Measurements from ENCODE around the gene LRRC8E. TPM values are rescaled to one million over a fixed set of nuclear protein-coding genes. Genes with fewer than 3 reads are reported as not detected.

LRRC8E gene
- total and polyA plus RNA-seq, 9 donors, result 0.13 to 0.82 (median 0.30) TPM; not detected in 1

DNA sequence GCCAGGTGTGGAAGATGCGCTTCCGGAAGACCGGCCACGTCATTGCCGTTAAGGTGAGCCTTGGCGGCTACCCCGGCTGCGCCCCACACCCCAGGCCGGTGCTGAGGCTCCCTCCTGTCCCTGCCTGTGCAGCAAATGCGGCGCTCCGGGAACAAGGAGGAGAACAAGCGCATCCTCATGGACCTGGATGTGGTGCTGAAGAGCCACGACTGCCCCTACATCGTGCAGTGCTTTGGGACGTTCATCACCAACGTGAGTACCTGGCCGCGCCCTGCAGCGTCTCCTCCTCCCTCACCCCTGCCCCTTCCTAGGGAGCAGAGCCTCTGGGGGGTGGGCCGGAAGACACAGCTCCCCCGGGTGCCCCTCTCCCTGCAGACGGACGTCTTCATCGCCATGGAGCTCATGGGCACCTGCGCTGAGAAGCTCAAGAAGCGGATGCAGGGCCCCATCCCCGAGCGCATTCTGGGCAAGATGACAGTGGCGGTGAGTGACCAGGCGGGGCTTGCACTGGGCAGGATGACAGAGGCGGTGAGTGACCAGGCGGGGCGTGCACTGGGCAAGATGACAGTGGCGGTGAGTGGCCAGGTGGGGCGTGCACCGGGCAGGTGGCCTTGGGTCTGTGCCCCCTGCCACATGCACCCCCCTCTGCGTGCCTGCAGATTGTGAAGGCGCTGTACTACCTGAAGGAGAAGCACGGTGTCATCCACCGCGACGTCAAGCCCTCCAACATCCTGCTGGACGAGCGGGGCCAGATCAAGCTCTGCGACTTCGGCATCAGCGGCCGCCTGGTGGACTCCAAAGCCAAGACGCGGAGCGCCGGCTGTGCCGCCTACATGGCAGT lies 22.2 kb downstream of the LRRC8E start:
- Histone ChIP-seq H3K27ac (ENCODE audit: low read length) (no peak overlapping the region), H3K9me3 (replicated peaks; ENCODE audit: control insufficient read depth, low read depth, low read length) (no peaks in the 10 kb centered on the region), H3K27me3 (ENCODE audit: control insufficient read depth, insufficient read depth, low read length) (peaks cover 21% of the 10 kb centered on the region), H3K4me3 (ENCODE audit: low read length) (no peak overlapping the region), H3K36me3 (ENCODE audit: control insufficient read depth, insufficient read depth, low read length) (peaks cover 50% of the 10 kb centered on the region), H3K4me1 (ENCODE audit: control insufficient read depth, insufficient read depth, low read length) (peaks cover 7% of the 10 kb centered on the region)
- WGBS (ENCODE audit: insufficient coverage), result 90% methylated on average over 41 of the region's 54 CpGs
- DNase-seq, result no peak

DNA sequence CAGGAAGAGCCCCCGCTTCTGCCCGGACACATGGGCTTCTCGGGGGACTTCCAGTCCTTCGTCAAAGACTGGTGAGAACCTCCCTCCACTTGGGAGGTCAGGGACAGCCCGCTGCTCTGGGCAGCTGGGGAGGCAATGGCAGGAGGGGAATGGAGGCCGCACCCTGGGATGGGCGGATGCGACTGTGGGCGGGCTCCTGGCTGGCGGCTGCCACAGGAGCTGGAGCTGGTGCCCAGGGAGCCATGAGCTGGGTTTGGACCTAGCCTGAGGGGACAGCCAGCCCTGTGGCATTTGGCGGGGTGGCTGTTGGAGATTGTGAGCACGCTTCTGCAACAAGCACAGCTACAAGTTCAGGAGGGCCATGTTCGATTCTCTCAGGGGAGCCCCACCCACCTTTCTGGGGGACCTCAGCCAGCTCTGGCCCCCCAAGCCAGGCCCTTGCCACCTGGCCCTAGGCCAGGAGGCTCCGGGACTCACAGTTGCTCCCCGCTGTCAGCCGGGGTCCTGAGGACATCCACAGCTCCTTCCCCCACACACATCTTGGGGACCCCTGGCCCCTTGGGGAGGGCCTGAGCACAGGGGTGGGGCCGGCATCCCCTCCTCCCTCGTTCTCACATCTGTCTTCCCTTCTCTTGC lies 23.3 kb downstream of the LRRC8E start:
- Histone ChIP-seq H3K4me1 (ENCODE audit: control insufficient read depth, insufficient read depth, low read length) (peaks cover 14% of the 10 kb centered on the region), H3K9me3 (replicated peaks; ENCODE audit: control insufficient read depth, low read depth, low read length) (no peaks in the 10 kb centered on the region), H3K27ac (ENCODE audit: low read length) (no peak overlapping the region), H3K27me3 (ENCODE audit: control insufficient read depth, insufficient read depth, low read length) (peaks cover 32% of the 10 kb centered on the region), H3K36me3 (ENCODE audit: control insufficient read depth, insufficient read depth, low read length) (peaks cover 42% of the 10 kb centered on the region), H3K4me3 (ENCODE audit: low read length) (no peak overlapping the region)
- no peak for DNase-seq
- 93% methylated on average over 13 of the region's 18 CpGs for WGBS (ENCODE audit: insufficient coverage)

DNA sequence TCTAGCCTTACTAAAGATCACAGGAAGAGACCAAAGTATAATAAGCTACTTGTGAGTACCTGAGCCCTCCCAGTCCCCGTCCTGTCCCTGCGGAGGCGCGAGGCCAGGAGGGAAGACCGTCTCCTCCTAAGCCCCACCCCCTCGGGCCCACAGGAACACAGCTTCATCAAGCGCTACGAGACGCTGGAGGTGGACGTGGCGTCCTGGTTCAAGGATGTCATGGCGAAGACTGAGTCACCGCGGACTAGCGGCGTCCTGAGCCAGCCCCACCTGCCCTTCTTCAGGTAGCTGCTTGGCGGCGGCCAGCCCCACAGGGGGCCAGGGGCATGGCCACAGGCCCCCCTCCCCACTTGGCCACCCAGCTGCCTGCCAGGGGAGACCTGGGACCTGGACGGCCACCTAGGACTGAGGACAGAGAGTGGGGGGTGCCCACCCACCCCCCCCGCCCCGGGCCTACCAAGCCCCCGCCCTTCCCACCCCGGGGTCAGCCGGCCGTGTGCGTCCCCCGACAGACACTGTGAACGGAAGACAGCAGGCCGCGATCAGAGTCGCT lies 23.9 kb downstream of the LRRC8E start:
- H3K27me3 ChIP-seq (ENCODE audit: control insufficient read depth, insufficient read depth, low read length), result peaks cover 38% of the 10 kb centered on the region
- no peak overlapping the region for H3K4me3 ChIP-seq (ENCODE audit: low read length)
- peaks cover 18% of the 10 kb centered on the region for H3K4me1 ChIP-seq (ENCODE audit: control insufficient read depth, insufficient read depth, low read length)
- no peak for DNase-seq
- no peak overlapping the region for H3K27ac ChIP-seq (ENCODE audit: low read length)
- no peaks in the 10 kb centered on the region for H3K9me3 ChIP-seq (replicated peaks; ENCODE audit: control insufficient read depth, low read depth, low read length)
- 82% methylated on average over 27 of the region's 31 CpGs for WGBS (ENCODE audit: insufficient coverage)
- H3K36me3 ChIP-seq (ENCODE audit: control insufficient read depth, insufficient read depth, low read length), result peaks cover 42% of the 10 kb centered on the region

DNA sequence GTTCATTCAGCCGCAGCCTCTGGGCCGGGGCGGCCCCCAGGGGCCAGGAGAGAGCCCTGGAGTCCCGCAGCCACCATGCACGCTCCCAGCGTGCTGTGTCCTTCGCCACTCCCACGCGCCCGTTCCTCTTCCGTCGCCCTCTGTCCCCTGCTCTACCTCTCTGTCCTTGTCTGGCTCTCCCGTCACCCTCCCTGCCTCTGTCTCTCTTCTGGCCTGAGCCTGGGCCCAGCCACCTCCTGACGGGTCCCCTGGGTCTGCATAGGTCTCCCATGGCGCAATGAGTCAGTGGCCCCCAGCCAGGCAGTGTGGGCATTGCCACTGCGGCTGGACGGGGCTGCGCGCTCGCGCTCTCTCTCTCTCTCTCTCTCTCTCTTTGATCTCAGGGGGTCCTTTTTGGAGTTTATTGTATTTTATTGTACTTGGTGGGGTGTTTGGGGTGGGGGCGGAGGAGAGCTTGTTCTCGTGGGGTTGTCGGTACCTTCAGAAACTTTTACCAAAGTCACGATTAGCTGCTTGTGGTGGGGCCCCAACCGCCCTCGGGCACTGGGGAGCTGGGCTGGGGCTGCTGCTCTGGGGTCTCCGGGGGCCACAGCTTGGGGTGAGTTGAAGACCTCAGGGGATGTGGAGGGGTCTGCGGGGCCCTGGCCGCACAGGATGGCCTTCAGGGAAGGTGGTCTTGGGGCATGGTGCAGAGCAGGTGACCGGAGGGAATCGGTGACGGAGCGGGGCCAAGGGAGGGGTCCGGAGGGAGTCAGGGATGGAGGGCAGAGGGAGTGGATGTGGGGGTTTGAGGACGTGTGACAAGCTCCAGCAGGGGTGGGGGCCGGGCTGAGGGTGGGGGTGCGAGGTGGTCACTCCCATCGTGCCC lies 24.6 kb downstream of the LRRC8E start:
- Histone ChIP-seq H3K36me3 (ENCODE audit: control insufficient read depth, insufficient read depth, low read length) (peaks cover 42% of the 10 kb centered on the region), H3K9me3 (replicated peaks; ENCODE audit: control insufficient read depth, low read depth, low read length) (no peaks in the 10 kb centered on the region), H3K27me3 (ENCODE audit: control insufficient read depth, insufficient read depth, low read length) (peaks cover 45% of the 10 kb centered on the region), H3K4me3 (ENCODE audit: low read length) (no peak overlapping the region), H3K4me1 (ENCODE audit: control insufficient read depth, insufficient read depth, low read length) (peaks cover 20% of the 10 kb centered on the region), H3K27ac (ENCODE audit: low read length) (no peak overlapping the region)
- DNase-seq, result peak; percentile 8
- 92% methylated on average over 22 of the region's 39 CpGs for WGBS (ENCODE audit: insufficient coverage)

DNA sequence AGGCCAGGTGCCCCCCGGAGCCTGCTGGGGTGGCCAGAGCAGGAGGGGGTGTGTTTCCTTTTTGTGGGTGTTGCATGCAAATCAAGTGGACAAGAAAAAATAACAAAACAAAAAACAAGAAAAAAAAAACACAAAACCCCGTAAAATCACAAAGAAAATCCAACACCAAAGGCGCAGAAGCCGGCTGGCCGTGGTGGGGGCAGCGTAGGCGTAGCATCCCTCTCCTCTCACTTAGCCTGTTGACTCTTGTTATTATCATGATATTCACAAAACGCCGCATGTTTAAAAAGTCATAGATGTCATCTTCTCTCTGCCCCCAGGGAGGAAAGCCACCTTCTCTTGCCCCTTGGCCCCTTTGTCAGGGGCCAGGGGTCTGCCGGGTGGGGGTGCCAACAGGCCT lies 25.3 kb downstream of the LRRC8E start:
- no peak overlapping the region for H3K27ac ChIP-seq (ENCODE audit: low read length)
- H3K36me3 ChIP-seq (ENCODE audit: control insufficient read depth, insufficient read depth, low read length), result peaks cover 36% of the 10 kb centered on the region
- WGBS (ENCODE audit: insufficient coverage), result 83% methylated on average over 5 of the region's 10 CpGs

DNA sequence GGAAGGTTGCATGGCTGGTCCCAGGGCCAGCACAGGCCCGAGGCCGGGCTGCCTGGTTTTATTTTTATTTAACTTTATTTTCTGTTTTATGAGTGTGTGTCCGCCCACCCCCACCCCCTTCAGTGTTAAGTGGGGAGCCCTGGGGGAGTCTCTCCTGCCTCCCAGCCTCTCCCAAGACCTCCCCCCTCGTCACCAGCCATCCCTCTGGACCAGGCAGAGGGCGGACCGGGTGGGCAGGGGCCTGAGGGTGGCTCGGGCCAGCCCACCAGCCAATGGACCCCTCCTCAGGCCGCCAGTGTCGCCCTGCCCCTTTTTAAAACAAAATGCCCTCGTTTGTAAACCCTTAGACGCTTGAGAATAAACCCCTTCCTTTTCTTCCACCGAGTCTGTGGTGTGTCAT lies 25.8 kb downstream of the LRRC8E start:
- DNase-seq, result peak; percentile 11
- Histone ChIP-seq H3K27me3 (ENCODE audit: control insufficient read depth, insufficient read depth, low read length) (peaks cover 57% of the 10 kb centered on the region), H3K36me3 (ENCODE audit: control insufficient read depth, insufficient read depth, low read length) (peaks cover 33% of the 10 kb centered on the region), H3K4me1 (ENCODE audit: control insufficient read depth, insufficient read depth, low read length) (peaks cover 25% of the 10 kb centered on the region), H3K27ac (ENCODE audit: low read length) (no peak overlapping the region), H3K9me3 (replicated peaks; ENCODE audit: control insufficient read depth, low read depth, low read length) (no peaks in the 10 kb centered on the region), H3K4me3 (ENCODE audit: low read length) (no peak overlapping the region)
- WGBS (ENCODE audit: insufficient coverage), result 77% methylated on average over 6 of the region's 12 CpGs

More for the DNA sequence above, 25.3 kb downstream of the LRRC8E start:
- Histone ChIP-seq H3K9me3 (replicated peaks; ENCODE audit: control insufficient read depth, low read depth, low read length) (no peaks in the 10 kb centered on the region), H3K4me1 (ENCODE audit: control insufficient read depth, insufficient read depth, low read length) (peaks cover 21% of the 10 kb centered on the region), H3K27me3 (ENCODE audit: control insufficient read depth, insufficient read depth, low read length) (peaks cover 52% of the 10 kb centered on the region), H3K4me3 (ENCODE audit: low read length) (no peak overlapping the region)
- DNase-seq, result peak; percentile 5

DNA sequence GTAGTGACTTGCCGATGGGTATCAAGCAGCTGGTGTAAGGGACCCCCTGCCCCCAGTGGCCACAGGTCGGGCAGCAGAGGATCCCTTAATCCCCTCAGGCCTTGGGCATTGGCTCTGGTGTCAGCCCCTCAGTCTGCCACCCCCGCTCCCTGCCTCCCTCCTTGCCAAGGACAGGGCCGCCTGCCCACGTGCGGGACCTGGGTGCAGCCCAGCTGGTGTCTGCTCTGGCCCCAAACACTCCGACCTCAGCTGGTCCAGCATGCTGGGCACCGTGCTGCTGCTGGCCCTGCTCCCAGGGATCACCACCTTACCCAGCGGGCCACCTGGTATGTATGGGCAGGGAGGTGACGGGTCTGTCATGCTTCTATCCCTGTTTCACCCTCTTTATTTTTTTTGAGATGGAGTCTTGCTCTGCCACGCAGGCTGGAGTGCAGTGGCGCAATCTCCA lies 26.3 kb downstream of the LRRC8E start, which contains the start of gene TGFBR3L:
Gene TGFBR3L (plus strand): TSS at position 233 of the 448 bp plus-strand sequence.
- no peak within 1 kb of the TSS for H3K27ac ChIP-seq (ENCODE audit: low read length)
- peak; percentile 21 for DNase-seq
- 73% methylated on average over 9 of the region's 12 CpGs for WGBS (ENCODE audit: insufficient coverage)
- no peak within 1 kb of the TSS for H3K4me3 ChIP-seq (ENCODE audit: low read length)
- peaks cover 31% of the 10 kb centered on the region for H3K4me1 ChIP-seq (ENCODE audit: control insufficient read depth, insufficient read depth, low read length)
- peaks cover 62% of the 10 kb centered on the region for H3K27me3 ChIP-seq (ENCODE audit: control insufficient read depth, insufficient read depth, low read length)
- H3K36me3 ChIP-seq (ENCODE audit: control insufficient read depth, insufficient read depth, low read length), result peaks cover 33% of the 10 kb centered on the region
- H3K9me3 ChIP-seq (replicated peaks; ENCODE audit: control insufficient read depth, low read depth, low read length), result no peaks in the 10 kb centered on the region

DNA sequence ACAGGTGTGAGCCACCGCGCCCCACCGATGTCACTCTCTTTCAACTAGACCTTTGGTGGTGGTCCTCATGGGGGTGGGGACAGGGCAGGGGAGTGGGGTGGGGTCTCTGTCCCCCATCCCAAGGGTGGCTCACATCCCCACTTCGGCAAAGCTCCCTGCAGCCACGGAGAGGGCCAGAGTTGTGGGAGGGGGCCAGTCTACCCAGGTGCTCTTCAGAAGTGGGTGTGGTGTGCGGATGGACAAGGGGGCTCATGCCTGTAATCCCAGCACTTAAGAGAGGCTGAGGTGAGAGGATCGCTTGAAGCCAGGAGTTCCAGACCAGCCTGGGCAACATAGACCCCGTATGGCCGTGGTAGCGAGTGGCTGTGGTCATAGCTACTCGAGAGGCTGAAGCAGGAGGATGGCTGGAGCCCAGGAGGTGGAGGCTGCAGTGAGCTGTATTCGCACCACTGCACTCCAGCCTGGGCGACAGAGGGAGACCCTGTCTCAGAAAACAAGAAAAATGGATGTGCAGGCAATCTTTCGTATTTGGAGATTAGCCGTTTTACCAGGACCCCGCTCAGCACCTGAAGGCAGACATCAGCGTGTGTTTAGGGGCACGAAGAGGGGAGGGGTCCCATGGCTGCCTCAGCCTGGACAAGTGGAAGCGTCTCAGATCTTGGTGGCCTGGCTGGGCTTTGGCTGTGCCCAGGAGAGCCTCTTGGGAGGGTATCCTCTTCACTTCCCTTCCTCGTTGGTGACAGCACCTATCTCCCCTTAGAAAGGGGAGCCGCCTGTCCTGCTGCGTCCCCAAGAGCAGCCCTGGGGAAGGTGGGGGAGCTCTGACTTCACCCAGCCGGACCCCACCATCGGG lies 27.2 kb downstream of the LRRC8E start:
- peaks cover 65% of the 10 kb centered on the region for H3K27me3 ChIP-seq (ENCODE audit: control insufficient read depth, insufficient read depth, low read length)
- H3K36me3 ChIP-seq (ENCODE audit: control insufficient read depth, insufficient read depth, low read length), result peaks cover 26% of the 10 kb centered on the region
- 45% methylated on average over 15 of the region's 24 CpGs for WGBS (ENCODE audit: insufficient coverage)
- no peaks in the 10 kb centered on the region for H3K9me3 ChIP-seq (replicated peaks; ENCODE audit: control insufficient read depth, low read depth, low read length)
- H3K27ac ChIP-seq (ENCODE audit: low read length), result no peak overlapping the region
- DNase-seq, result peak; percentile 7
- no peak overlapping the region for H3K4me3 ChIP-seq (ENCODE audit: low read length)
- H3K4me1 ChIP-seq (ENCODE audit: control insufficient read depth, insufficient read depth, low read length), result peaks cover 35% of the 10 kb centered on the region
